HG02571 (cell line): ENCODE results near the gene INHBA.
A peak's percentile ranks its signal among the peaks of the same experiment; 100 is the strongest.

ENCODE experiments used
- ATAC-seq: cut with Tn5 transposase; IDR thresholded peaks from one replicate; pipeline ENCODE4 v1.9.1; 2021; ENCODE audit warnings: mild to moderate bottlenecking, moderate library complexity; ENCODE audit not compliant: unreplicated experiment

INHBA gene

DNA sequence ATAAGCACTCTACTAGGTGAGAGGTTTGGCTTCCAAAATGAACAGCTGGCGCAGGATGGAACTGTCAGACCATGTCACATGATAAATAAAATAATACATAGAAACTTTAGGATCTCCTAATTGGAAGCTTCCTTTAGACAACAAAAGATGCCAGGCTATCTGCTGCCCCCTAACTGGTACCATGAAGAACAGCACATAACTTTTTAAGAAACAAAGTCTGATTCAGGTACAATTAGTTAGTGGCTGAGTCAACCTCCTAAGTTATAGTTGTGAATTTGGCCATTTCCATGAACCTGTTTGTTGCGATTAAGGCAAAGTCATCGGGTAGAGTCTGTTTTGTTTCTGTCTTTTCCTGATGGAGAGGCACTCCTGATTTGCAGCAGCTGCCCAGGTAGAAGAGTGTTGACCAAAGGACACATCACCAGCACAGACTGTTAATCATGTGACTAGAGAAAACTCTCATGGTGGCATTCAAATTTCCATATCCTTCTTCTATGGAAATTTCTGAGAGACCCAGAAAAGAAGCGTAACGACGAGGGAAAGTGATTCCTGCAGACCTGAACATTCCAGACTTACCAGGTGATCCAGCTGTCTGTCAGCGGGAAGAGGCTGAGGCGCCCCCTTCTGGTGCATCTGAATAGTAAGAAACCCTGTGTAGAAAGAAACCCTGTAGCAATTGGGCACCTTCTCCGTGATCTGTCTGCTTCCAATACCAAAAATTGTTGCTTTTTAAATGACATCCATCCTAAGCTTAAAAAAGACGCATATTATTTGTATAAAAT lies 8.6 kb upstream of the INHBA start:
- no peak for ATAC-seq

DNA sequence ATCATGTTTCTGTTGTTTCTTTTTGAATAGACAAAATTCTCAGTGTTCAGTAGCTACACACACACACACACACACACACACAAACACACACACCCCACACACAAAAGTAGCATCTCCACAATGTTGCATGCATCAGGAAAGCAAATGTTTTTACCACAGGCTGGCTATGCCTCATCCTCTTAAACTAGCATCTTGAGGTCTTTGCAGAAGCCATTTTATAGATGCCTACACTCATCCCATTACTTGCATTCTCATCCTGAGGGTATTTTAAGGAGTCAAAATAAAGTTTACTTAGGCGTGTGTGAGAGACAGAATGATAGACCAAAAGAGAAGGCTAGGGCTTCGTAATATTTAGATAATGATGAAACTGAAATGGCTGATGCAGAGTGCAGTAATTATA lies 7.9 kb upstream of the INHBA start:
- no peak for ATAC-seq

DNA sequence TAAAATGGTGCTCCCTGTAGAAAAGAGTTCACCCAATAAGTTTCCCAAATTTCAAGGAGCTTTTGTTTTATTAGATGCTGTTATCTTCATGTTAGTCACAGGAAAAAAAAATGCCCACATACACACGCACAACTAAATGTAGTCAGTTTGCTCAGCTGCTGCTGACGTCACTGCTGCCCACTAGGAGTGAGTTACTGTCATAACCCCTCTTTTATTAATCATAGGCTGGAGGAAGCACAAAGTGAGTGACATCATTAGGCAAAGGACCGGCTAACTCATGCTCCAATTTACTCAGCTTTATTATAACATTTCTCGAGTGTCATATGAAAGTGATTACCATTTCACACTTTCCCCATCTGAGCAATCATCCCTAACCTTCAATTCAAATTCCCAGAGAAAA lies 6.7 kb upstream of the INHBA start:
- ATAC-seq: no peak

DNA sequence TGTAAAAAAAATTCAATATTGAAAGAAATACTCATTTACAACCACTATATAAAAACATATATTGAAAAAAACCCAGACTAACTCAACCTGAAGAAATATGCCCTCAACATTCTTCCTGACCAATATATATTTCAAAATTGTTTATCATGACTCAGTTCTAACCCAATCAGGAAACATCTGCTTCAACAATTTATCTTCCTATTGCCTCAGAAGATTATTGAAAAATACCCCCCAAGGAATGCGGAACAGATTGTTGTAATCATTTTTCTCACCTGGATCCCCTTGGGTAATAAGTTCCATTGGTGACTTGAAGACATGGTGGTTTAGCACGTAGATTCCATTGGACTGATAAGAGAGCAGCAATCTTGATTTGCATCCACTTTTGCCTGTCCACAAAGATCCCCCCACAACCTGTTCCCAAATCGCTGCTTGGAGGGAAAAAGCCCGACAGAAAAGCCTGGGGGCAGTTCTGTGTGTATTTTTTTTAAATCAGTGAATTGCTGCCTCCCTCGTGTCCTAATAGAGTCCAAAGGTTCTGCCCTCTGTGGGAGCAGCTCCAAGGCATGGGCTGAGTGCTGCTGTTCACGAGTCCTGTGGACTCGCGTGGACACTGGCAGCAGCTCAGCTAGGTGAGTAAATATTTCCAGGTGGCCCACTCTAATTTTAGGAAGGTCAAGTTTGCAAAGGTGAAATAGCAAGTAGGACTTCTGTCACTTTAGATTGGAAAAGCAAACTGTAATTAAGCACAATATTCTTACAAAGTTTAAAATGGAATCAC lies 5.9 kb upstream of the INHBA start:
- no peak for ATAC-seq

DNA sequence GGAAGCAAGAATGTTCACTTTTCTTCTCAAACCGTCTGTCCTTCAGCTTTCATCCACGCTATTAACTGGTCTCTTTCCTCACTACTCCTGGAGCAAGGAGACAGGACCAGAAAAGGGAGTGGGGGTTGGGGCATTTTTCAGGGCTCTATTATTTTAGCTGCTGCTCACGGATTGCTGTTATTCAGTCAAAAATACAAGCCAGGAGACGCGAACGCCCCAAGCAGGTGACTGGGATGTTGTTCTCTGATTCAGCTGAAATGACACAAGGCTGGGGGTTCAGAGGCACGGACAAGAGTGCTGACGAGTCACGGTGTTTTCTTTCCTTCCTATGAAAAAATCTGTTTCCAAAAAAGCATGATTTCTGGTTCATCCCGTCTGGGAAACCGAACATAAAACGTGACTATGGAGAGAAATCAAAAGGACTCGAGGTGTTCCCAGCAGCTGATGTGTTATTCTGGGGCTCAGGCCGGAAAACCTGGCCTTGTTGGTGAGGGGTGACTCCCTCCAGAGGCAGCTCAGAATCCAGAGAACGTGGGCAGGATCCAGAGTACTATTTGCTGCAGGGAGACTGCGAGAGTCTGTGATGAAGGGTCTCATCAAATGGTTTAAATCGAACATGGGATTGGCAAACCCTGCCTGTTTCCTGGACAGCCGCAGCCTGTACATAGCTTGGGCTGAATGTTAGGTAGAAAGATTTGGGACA lies 3.5 kb upstream of the INHBA start:
- no peak for ATAC-seq

DNA sequence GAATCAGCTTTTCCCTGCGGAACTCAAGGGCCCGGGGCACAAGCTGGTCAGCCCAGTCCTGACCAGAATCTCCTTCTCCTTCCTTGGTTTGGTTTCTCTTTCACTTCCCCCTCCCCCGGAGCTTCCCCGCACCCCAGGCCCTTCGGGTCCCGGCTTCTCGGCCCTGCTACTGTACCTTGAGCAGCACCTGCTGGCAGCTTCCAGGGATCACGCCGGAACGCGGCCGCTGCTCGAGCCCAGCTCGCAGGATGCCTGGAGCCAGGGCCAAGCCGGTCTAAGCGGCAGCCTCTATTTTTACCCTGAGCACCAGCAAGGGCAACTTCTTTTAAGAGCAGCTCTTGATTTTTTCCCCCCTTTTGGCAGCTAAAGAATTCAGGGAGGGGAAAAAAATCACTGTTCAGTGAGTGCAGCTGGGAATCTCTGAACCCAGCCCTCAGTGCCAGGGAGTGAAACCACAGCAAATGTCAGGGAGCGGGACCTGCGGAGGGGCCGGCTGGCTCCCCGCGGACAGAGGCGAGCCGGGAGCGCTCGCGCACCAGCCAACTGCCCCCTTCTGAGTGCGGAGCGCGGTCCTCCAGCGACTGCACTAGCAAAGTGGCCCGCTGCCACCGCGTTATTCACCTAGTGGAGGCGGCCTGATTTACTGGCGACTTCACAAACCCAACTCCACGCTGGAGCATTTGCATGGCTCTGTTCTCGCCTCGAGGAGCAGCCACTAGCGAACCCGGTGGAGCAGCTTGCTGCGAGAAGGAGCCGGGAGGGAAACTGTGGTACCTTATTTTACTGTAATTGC lies 2.4 kb upstream of the INHBA start:
- peak; percentile 96 for ATAC-seq

DNA sequence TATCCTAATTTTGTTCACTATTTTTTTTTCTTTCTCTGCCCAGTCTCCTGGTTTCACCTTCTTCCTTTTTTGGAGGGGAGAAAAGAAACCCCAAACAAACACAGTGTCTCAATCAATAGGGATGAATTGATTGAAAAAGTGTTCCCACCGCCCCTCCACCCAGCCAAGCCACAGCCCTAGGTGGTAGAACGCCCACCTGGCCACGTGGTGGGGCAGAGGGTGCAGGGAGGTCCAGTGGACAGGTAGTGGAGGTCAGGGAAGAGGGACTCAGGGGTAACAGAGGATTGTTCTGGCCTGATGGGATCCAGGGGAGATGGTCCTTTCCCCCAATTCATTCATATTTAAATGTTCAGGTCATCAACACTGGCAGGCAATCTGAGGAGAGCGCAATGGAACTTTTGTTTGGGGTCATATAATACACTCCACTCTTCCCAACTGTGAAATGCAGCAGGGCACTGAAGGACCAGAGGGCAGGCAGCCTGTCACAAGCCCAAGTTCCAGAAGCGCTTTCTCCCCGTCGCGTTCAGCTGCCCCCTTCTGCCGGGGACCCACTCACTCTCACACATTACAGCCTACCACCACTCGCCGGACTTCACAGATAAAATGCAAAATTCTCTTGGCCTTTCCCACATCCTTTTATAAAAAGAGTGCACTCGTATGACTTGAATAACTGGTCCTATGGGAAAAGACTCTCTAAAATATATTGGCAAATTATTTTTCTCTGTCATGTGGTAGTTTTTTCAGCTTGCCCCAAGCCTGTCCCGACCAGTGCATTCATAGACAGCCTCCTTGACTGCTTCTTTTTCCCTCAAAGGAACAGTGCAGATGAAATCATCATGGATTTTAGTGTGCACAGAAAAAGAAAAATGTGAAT lies 1.6 kb downstream of the INHBA start:
- no peak for ATAC-seq

DNA sequence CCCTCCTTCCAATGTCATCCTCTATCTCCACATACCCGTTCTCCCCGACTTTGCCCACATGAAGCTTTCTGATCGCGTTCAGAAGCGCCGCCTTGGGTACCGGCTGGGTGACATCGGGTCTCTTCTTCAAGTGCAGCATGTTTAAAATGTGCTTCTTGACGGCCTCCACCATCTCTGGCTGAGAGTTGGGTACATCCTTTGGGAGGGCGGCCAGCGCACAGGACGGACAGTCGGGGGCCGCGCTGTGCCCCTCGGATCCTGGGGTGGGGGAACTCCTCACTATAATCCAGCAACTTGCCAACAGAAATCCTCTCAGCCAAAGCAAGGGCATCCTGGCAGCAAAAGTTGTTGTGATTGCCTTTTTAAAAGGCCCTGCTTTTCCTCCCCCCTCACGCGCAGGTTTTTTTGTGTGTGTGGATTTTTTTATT lies 2.8 kb downstream of the INHBA start:
- ATAC-seq: no peak

DNA sequence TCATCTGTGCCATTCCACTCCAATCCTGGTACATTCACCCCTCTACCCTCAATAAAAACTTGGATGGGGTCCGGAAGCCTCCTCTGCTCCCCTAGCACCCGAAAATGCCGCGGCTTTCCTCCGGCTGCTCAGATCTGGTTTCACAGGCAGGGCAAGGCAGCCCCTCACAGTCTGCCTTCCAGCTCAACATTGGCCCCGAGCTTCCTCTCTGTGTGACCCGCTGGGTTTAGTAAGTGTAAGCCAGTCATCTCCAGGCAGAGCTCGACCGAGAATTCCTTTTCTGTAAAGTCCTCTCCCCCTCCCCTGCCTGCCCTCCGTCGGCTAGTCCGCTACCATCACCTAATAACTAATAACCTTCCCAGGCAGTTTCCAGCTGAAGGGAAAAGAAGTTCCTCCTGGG lies 3.4 kb downstream of the INHBA start:
- no peak for ATAC-seq

DNA sequence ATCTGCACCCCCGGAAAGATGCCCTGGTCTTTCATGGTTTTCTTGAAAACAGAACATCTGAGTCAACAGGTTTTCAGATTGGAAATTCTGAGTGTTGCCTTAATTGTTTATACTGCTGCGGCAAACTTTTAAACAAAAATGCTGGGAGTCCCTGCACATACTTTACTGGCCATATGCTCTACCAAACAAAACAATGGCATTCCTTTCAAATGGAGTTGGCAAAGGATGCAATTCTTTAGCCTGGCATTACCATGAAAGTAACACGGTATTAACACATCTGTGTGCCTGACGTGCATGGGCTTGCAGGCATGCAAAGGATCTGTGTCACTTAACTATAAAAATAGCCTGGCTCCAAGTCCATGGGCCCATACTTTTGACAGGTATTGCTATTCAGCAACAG lies 4.2 kb downstream of the INHBA start:
- ATAC-seq: no peak

DNA sequence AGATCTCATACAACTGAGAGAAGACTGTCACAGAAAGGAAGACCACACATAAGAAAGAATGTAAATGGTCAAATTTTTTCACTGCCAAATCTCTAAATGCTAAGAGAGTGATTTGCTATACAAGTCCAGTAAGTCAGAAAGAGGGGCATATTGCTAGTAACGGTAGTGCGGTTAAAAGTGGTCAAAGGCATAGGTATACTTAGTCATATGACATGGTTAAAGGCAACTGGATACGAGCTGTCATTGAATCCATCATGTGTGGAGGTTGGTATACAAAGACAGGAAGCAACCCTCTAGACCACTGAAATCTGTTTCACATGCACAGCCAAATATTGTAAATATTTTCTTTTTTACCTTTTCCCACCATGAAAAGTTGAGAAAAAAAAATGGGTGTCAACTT lies 4.8 kb downstream of the INHBA start:
- no peak for ATAC-seq

DNA sequence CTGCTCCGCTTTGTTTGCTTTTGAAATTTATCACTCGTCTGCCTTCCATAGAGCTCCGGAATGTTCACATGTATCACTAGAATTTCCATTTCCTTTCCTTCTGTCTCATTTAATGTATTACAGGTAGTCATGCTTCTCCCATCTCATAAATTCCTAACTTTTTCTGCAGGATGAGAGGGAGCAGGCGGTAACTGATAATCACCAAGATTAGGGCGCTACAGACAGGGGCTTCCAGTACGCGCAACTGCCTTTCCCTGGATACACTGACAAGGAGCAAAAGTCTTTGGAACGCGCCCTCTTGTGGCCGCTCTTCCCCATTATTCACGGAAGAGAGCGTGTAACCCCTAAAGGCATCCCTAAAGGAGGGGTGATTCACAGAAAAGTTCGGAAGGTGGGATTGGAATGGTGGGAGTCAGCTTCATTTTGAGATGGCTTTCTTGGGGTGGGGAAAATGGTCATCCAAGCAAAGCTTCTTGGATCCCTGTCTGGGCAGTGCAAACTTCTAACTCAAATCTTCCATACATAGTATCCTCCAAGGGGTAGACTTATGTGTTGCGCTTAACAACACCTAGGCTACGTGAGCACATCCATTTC lies 6.5 kb downstream of the INHBA start:
- ATAC-seq: no peak

DNA sequence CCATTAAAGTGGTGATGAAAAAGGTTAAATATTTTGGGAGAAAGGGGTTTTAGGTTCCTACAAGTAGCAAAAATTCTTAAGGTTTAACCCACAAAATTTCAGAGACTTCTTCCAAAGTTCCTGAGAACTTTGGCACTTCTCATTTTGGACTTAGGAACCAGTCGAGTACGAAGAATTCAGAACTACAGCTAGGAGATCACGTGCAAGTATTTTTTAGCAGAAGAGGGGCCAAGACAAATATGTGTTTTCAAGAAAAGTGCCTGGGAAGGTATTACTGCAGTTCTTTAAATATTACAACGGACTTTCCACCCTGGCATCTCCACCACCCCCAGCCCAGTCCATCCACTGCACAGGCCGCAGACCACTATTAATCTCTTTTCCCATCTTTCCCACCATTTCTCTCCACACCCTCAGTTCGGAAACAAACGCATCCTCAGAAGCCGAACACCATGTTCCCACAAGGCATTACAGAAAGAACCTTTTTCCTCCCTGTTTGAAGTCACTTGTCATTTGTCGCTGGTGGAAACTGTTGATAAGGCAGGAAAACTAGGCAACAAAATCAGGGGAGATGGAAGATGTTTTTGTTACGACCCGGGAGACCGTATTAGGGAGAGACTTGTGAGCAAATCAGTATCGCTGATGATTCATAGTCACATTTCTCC lies 7.1 kb downstream of the INHBA start:
- no peak for ATAC-seq

DNA sequence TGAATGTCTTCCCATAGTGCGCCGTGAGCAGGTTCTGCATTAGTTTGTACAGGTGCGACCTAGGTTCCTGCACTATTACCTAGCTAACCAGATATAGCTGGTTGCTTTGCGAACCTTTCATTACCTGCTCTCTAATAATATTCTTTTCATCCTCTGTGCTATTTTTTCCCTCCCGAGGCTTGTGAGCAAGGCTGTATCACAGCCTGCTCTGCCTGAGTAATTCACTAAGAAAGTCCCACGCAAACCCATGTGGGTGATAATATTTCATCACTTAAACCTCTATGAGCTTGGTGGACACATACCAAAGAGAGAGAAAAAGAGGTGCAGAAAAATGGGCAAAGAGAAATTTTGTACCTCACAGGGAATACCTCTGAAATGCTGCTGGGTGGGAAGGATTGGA lies 8.4 kb downstream of the INHBA start:
- ATAC-seq: no peak

DNA sequence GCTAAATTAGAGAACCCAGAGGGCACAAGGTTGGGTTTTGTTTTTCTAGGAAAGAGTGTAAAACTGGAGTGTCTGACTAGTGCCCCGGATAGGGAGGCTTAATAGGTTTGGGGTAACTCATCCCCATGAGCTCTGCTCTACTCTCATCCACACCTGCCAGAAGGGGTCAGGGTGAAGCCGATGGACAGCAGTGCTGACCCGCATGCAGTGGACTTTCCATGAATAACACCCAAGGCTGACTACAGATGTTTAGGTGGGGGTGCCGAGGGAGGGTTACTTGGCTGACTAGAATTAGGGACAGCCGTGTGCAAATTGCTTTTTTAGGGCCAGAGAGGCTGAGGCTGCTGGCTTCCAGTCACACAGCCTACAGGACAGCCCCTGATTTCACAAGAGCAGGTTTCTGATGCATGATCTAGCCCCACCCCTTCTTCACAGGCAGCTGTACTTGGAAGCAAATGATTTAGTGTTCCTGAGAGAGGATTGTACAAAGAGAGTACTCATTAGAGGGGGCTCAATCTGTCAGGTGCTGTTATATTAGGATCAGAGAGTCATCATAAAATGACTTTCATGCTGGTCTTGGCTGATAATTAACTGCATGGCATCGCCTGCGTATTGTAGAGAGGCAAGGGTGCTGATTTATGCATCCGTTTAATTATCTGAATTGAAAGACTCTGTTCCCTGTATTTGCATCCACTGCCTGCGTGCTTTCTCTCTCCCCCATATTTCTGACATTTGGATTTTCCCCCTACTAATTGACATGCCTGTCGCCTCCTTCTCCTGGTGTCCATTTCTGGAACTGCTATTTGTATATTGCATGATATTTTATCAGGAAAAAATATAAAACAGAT lies 9.5 kb downstream of the INHBA start:
- ATAC-seq: no peak

DNA sequence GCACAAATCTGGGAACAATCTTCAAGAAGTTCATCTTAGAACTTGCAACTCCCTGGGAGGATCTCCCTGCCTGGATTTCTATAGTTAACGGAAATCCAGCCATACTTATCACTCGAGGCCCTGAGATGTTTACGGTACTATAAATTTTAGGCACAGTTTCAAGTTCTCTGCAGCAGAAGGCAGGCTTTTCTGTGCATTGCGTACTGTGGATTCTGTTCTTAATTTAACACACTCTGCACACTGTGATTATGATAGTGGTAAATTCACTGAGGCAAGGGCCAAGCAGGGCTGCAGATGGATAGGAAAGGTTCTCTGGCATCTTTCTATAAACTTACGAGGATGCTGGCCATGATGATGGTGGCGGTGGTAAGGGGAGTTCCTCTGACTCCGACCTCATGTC lies 10.6 kb downstream of the INHBA start:
- ATAC-seq: no peak

DNA sequence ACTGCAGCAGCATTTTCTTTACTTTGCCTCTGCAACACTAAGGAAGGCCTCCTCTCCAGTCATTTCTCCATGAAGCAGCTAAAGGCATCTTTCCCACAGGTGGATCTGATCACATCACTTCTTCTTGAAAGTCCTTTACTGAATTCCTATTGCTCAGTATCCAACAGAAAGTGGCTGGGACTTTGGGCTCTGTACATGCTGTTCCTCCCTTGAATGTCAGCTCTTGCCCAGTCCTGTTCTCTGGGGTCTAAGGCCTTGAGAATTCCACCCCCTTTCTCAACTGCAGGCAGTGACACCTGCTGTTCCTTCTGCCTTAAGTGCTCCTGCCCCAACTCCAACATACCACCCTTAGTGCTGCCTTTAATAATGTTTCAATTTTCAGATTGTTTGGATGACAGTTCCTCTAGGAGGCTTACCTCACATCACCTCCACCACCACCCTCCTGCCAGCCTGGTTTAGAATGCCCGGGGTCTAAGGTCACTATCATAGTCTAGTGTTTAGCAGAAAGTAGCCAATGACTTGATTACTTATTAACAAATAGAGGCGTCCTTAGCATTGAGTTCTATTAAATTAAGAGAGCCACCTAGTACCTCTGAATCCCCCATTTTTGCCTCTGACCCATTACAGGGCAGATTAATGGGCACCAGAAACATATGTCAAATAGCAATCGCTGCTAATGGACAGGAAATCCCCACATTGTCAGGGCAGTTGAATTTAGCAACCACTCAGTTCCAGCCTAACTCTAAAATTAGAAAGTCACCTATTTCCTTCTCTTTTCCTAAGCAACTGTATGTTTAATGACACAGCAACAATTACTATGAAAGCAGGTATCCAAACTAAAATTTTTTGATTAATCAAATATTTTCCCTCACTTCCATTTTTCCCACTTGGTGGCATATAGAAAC lies 11.4 kb downstream of the INHBA start:
- no peak for ATAC-seq
